ENCODE results near the gene IL4I1.

DNA sequence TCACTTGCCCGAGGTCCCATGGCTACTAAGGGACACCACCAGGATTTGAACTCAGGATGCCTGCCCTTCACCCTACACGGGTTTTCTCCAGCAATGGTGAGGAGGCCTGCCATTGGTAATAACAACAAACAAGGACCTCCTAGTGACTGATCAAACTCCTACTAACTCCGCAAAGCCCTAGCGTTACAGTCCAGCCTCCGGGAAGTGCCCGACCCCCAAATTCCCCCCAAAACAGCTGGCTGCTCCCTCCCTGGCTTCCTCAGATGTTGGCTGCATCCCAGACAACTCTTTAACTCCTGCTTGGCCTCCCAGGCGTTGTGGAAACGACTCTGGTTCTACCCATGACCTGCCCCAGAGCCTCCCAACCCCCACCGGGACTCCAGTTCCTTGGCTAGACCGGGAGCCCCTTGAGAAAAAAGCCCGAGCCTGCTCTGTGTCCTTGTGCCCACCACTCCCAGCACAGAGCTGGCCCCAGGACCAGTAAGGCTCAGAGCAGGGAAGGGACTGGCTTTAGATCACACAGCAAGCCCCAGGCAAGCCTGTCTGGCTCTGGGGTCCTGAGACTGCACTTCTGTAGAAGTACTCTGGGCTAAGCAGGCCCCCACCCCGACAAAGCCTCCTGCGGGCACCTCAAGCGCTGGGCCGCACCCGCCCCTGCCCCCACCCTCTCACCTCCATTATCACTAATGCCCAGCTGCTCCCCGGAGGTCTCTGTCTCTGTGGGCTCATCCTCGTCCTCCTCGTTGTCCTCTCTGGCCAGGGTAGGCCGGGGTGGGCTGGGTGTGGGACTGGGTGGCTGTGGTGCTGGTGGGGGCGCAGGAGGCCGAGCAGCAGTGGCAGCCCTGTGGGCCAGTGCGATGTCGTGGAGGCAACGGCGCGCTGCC, 24.2 kb downstream of the IL4I1 start:
- TF ChIP-seq TAF1 (IDR thresholded peaks at IDR 0.05; ENCODE audit: low read depth, low read length) (no peak), POLR2A (IDR thresholded peaks at IDR 0.05; ENCODE audit: low read depth, low read length) (no peak), POLR2AphosphoS5 (IDR thresholded peaks at IDR 0.05; ENCODE audit: low read depth, low read length) (no peak)
